Activated CD4-positive, alpha-beta T cell treated with anti-CD3 and anti-CD28 coated beads, Interleukin-2, Interleukin-4, amounts not matched to agents 100 ng/mL and 50 ng/mL, durations not matched to agents 16 hours and 8 hours (primary cell): Measurements from ENCODE around the gene ALPG.
"Not testable (repeated sequence)": the region's sequence is repeated elsewhere in the genome, so short reads cannot be mapped to it uniquely, and the experiment has no call there.

ENCODE experiments used
- DNase-seq: peaks from one replicate; pipeline ENCODE4 v3.0.0-alpha.2; 2020; ENCODE audit warnings: low spot score

Gene ALPG

DNA sequence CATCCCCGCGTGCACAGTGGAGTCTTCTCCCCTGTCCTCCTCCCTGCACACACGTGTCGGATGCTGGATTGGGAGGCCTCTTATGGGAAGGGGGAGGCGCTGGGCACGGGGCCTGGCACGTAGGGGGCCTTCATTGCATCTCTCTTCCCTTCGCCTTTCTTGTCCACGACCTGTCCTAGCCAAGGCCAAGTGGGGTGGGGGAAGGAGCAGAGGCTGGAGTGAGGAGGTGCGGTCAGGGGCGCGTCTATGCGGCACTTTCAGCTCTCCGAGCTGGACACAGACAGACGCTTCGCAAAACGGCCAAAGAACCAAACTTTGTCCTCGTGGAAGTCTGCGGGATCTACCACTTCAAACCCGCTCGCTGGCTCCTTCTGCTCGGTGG, 13.4 kb downstream of the ALPG start:
- DNase-seq: no peak

- DNase-seq: peak; percentile 8
These were observed 14.0 kb downstream of the ALPG start for GRCh38 chr2:232420463-232421188.

- no peak for DNase-seq
These were observed 14.6 kb downstream of the ALPG start for GRCh38 chr2:232421189-232421785.

GRCh38 chr2:232422051-232422450, 15.4 kb downstream of the ALPG start:
- no peak for DNase-seq

- not testable (repeated sequence) for DNase-seq
These were observed 16.4 kb downstream of the ALPG start for GRCh38 chr2:232422996-232423395.

DNA sequence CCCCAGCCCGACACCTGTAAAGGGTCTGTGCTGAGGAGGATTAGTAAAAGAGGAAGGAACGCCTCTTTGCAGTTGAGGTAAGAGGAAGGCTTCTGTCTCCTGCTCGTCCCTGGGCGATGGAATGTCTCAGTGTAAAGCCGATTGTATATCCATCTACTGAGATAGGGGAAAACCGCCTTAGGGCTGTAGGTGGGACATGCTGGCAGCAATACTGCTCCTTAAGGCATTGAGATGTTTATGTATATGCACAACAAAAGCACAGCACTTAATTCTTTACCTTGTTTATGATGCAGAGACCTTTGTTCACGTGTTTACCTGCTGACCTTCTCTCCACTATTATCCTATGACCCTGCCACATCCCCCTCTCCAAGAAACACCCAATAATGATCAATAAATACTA, 16.8 kb downstream of the ALPG start:
- not testable (repeated sequence) for DNase-seq

GRCh38 chr2:232431705-232432590, 25.3 kb downstream of the ALPG start:
- DNase-seq: no peak

DNA sequence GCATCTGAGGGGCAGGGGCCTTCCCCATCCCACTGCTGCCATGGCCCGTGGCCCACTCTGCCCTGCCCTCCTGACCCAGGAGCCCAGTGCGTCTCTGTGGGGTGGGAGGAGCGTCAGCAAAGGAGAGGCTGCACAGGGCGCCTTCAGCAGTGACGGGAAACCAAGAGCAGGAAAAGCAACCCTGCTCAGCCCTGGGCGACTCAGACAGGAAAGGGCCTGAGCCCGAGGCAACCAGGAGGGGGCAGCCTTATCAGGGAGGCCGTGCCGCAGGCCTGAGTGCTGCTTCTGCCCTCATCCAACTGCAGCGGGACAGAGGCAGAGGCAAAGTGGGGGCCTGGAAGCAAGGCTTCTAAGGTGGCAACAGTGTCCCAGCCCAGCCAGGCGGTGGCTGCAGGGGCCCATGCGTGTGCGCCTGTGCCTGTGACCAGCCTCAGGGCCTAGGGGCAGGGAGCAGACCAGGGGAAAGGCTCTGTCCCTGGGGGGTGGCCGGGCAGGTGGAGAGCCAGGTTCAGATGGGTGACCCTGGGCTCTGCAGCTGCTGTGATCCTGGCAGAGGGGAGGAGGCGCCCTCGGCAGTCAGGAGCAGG, 26.0 kb downstream of the ALPG start:
- DNase-seq: no peak

DNA sequence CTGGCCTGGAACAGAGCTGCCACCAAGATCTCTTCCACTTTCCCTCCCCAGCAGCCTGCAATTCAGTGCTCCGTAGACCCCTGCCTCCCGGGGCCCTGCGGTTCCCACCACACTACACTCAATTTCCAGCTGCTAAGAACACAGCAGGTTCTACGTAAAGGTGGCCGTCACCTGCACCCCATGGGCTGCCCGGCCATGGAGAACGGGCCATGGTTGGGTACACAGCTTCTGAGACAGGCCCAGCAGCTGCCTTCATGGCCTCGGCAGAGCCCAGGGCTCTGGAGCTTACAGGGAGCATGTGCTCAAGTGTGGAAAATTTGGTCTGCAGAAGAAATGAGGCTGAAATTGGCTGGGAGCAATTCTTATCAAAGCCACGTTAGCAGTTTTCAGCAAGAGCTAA, 27.0 kb downstream of the ALPG start:
- DNase-seq: not testable (repeated sequence)

DNA sequence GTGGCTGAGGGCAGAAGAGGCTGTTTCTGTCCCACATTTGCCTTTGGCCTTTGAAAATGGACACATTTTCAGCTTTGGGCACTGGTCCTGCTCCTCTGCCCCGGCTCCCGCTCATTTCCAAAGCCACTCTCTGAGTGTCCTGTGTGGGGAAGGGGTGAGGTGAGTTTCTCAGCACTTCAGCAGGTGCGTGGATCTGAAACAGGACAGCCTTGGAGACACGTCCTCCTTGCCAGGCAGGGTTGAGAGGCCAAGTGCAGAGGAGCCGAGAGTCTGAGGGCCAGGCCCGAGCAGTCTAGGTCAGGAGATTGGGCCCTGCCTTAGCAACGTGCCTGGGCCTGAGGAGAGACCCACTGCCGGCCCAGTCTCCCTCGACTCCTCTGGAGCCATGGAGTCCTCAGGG, 27.4 kb downstream of the ALPG start:
- no peak for DNase-seq

- no peak for DNase-seq
These were observed 28.1 kb downstream of the ALPG start for GRCh38 chr2:232434563-232435374.

GRCh38 chr2:232435375-232435648, 28.7 kb downstream of the ALPG start:
- no peak for DNase-seq

GRCh38 chr2:232435805-232436204, 29.2 kb downstream of the ALPG start:
- DNase-seq: no peak

DNA sequence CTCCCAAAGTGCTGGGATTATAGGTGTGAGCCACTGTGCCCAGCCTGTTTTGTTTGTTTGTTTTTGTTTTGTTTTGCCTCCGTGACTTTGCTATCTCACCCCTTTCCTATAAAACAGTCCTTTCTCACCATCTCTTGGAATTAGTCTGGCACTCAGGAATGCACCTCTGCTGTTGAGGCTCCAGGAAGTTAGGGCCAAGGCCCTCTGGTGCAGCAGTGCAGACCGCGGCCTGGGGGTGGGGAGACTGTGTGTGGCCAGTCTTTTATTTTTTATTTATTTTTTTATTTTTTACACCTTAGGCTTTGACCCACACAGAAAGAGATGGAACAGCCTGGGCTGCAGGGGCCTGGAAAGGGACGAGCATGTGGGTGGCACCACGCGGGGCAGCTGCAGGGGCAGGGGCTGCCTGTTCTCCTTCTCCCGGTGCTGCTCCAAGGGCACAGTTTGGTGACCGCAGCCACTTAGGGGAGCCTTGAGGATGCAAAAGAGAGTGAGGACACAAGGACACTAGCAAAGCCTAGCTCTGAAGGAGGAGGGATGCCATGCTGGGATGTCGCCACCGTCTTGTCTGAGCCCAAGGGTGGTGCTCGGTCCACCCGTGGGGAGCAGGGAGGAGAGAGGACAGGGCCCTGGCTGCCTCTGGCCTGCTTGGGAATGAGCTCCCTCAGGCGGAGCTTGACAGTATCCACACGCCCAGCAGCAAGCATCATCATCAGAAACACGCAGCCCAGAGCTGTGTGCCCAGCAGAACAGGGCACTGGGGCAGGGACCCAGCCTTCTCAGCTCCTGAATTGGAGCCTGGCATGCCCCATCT, 29.9 kb downstream of the ALPG start:
- no peak for DNase-seq

DNA sequence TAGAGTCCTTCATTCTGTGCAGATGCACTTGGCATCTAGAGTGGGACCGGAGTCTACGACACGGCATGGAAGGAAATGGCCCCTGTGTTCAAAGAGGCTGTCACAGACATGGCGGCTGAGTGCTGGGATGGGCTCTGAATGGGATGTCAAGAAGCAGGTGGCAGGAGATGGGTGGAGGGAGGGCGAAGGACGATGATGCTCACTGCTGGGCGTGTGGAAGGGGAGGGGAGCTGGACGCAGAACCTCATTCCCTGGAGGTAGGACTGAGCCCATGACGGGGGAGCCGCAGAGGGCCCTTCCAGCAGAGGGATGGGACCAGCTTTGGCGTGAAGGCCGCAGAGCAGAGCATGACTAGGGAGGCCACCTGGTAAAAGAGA, 30.5 kb downstream of the ALPG start:
- DNase-seq: no peak

DNA sequence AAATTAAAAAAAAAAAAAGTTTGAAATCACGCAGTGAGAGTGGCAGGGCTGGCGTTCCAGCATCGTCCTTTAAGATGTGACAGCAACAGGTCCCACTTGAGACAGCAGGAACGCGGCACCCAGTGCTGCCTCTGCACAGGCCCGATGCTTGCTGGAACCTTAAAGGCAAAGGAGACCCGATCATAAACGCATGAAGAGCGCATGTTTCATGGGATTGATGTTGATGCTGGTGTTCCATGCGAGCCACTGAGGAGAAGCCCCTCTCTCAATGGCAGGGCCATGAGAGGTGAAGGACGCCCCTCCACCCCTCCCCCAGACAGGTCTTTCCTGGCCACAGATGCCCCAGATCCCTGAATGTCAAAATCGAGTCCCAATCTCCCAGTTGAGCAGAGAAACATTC, 31.4 kb downstream of the ALPG start:
- DNase-seq: no peak

DNA sequence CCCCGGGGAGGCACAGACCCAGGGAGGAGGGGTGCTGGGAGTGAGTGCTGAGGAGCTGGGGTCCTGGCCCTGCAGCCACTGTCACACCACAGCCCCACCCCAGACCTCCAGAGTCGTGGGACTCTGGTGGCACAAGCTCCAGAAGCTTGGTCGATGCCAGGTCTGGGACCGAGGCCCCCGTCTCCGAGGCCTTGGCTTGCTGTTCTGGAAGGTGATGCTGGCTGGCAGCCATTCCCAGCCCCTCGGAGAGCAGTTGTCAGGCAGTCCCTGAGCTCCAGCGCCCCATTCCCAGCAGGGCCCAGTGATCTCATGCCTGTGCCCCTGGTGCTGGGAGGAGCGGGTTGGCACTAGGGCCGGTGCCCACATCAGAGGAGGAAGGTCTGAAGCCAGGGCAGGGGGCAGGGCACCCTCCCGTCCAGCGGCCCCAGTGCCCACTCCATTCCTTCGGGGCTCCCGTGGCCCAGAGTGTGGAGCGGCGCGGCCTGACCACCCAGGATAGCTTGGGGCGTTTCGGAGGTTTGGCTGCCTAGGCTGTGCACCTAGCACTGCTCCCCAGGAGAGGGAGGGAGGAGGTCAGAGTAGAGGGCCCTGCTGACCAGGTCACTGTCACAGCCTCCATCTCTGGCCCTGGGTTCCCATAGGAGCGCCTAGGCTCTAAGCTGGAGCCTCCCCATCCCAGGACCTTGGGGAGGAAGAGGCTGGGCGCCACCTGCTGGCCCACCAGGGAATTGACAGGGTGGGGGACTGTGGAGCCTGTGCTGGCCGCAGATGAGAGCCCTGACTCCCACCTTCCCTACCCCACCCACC, 32.5 kb downstream of the ALPG start:
- DNase-seq: peak; percentile 44

DNA sequence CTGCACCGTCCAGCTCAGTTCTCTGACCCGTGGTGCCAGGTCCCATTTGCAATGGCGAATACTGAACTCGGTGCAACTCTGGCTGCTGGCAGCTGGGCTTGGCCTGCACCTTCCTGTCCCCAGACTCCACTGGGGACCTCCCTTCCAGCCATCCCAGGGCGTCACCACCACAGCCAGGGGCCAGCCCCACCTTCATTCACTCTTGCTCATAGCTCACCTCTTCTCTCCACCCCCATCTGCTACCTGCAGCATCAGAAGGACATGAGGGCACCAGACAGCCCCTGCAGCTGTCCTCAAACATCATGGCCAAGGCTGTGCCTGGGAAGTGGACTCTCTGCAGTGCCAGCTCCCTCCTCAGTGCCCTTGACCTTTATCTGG, 33.1 kb downstream of the ALPG start:
- no peak for DNase-seq

- peak; percentile 90 for DNase-seq
These were observed 33.8 kb downstream of the ALPG start for GRCh38 chr2:232440220-232441018.
